ENCODE data around the gene PPP1R1B. TPM values are rescaled to one million over a fixed set of nuclear protein-coding genes. Genes with fewer than 3 reads are reported as not detected.

The PPP1R1B gene
- total and polyA plus RNA-seq, 2 of the 4 experiments (the other 2 are of a cell fraction): not detected

- Histone ChIP-seq H3K9me3 (ENCODE audit: control insufficient read depth, insufficient read depth, low read length) (peaks cover 5% of the 10 kb centered on the region; the same call in 1 of the 2 replicates), H3K23ac (ENCODE audit: low read depth, low read length) (no peak overlapping the region), H2AK9ac (replicated peaks; ENCODE audit: low read depth, low read length, poor library complexity) (no peak overlapping the region), H3K18ac (ENCODE audit: low read depth, low read length) (no peak overlapping the region), H2AFZ (replicated peaks; ENCODE audit: low read length, poor library complexity) (no peak overlapping the region), H3K4me1 (ENCODE audit: control insufficient read depth, insufficient read depth, low read length) (no peaks in the 10 kb centered on the region; the same call in 1 of the 2 replicates), H2BK5ac (ENCODE audit: low read depth, low read length, poor library complexity, severe bottlenecking) (no peak overlapping the region), H3K4ac (ENCODE audit: low read depth, low read length) (no peak overlapping the region), H2BK15ac (ENCODE audit: low read depth, low read length) (no peak overlapping the region), H3K27ac (ENCODE audit: insufficient read depth, low read length) (no peak overlapping the region), H4K8ac (ENCODE audit: low read depth in 2 of 2, low read length in 2 of 2) (no peak overlapping the region), H2BK120ac (ENCODE audit: low read depth, low read length) (no peak overlapping the region), H3K9ac (ENCODE audit: low read depth, low read length) (no peak overlapping the region), H4K20me1 (ENCODE audit: insufficient read depth, low read length) (peaks cover 14% of the 10 kb centered on the region; the same call in 1 of the 2 replicates), H2BK20ac (ENCODE audit: low read depth, low read length) (no peak overlapping the region), H2AK5ac (ENCODE audit: low read depth, low read length) (no peak overlapping the region), H3K79me1 (ENCODE audit: low read depth in 1 of 2, low read length in 2 of 2) (no peaks in the 10 kb centered on the region), H3K14ac (replicated peaks; ENCODE audit: low read depth, low read length) (no peak overlapping the region), H3K4me2 (ENCODE audit: low read depth, low read length) (no peak overlapping the region), H3K9me1 (ENCODE audit: insufficient read depth, low read length) (no peaks in the 10 kb centered on the region), H4K91ac (ENCODE audit: insufficient read depth, low read depth, low read length) (no peak overlapping the region), H3K56ac (ENCODE audit: extremely low read depth, insufficient read depth, low read length) (no peak overlapping the region), H3K4me3 (ENCODE audit: insufficient read depth, low read depth, low read length) (no peak overlapping the region), H4K5ac (ENCODE audit: low read depth, low read length) (no peak overlapping the region), H3K27me3 (ENCODE audit: control insufficient read depth, insufficient read depth, low read length) (peaks cover 98% of the 10 kb centered on the region), H3K36me3 (ENCODE audit: control insufficient read depth, insufficient read depth, low read length) (no peaks in the 10 kb centered on the region)
- BruUV-seq (replicated peaks): no TSS peak
- ChIA-PET POLR2A (ENCODE audit: unreplicated experiment) (no interaction called here), CTCF (no interaction called here)
- dilution Hi-C loops (cut with HindIII; ENCODE audit: low sequenced_read_pairs, unreplicated experiment): no loop called here
- intact Hi-C loops (cut with micrococcal nuclease): no loop called here
- ATAC-seq (ENCODE audit: low read depth) (no peak), DNase-seq (no peak)
- in situ Hi-C loops (cut with MboI; ENCODE audit: low sequenced_read_pairs): no loop called here
- 8% methylated on average over 4 of the region's 12 CpGs; no CpG with 5 or more reads in 1 of the 2 experiments for WGBS, 2 experiments (ENCODE audit: extremely low coverage in 2 of 2, insufficient read length in 1 of 2)
- TF ChIP-seq SMC3 (IDR thresholded peaks at IDR 0.05; ENCODE audit: low read depth, low read length) (no peak), RAD21 (IDR thresholded peaks at IDR 0.05; ENCODE audit: low read length) (no peak), NFE2L2 (IDR thresholded peaks at IDR 0.05; ENCODE audit: low read depth, low read length) (no peak), CHD1 (IDR thresholded peaks at IDR 0.05; ENCODE audit: low read depth, low read length) (no peak), MAFK (IDR thresholded peaks at IDR 0.05; ENCODE audit: low read depth, low read length) (no peak), MXI1 (IDR thresholded peaks at IDR 0.05; ENCODE audit: borderline replicate concordance, low read depth, low read length) (no peak), USF2 (IDR thresholded peaks at IDR 0.05; ENCODE audit: low read depth, low read length) (no peak), FOS (IDR thresholded peaks at IDR 0.05; ENCODE audit: low read depth, low read length) (no peak), RCOR1 (IDR thresholded peaks at IDR 0.05; ENCODE audit: insufficient replicate concordance, low read length) (no peak), POLR2A (IDR thresholded peaks at IDR 0.05; ENCODE audit: low read depth, low read length) (no peak), BHLHE40 (IDR thresholded peaks at IDR 0.05; ENCODE audit: low read depth, low read length) (no peak), MAZ (IDR thresholded peaks at IDR 0.05; ENCODE audit: borderline replicate concordance, low read depth, low read length) (no peak)
- TF ChIP-seq, protein P1, sequence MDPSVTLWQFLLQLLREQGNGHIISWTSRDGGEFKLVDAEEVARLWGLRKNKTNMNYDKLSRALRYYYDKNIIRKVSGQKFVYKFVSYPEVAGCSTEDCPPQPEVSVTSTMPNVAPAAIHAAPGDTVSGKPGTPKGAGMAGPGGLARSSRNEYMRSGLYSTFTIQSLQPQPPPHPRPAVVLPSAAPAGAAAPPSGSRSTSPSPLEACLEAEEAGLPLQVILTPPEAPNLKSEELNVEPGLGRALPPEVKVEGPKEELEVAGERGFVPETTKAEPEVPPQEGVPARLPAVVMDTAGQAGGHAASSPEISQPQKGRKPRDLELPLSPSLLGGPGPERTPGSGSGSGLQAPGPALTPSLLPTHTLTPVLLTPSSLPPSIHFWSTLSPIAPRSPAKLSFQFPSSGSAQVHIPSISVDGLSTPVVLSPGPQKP (IDR thresholded peaks at IDR 0.05; ENCODE audit: borderline replicate concordance, low read depth, low read length): no peak
These were observed 24.8 kb upstream of the PPP1R1B start for GRCh38 chr17:39601758-39602532.
